ENCODE measurements around the gene TFR2.
"Not testable (repeated sequence)": the region's sequence is repeated elsewhere in the genome, so short reads cannot be mapped to it uniquely, and the experiment has no call there.

Gene TFR2

DNA sequence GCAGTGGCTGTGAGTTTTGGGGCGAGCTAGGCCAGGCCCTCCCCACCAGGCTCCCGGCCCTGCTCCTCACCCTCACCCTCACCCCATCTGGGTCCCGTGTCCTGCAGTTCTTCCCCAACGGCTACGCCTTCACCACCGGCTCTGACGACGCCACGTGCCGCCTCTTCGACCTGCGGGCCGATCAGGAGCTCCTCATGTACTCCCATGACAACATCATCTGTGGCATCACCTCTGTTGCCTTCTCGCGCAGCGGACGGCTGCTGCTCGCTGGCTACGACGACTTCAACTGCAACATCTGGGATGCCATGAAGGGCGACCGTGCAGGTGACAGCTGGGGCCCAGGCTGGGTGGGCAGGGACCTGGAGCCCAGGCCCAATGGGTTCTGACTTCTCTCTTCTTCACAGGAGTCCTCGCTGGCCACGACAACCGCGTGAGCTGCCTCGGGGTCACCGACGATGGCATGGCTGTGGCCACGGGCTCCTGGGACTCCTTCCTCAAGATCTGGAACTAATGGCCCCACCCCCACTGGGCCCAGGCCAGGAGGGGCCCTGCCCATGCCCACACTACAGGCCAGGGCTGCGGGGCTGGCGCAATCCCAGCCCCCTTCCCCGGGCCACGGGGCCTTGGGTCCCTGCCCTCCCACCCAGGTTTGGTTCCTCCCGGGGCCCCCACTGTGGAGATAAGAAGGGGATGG, 37.1 kb upstream of the TFR2 start:
- no peak for DNase-seq (ENCODE audit: low read depth in 2 of 2)

DNA sequence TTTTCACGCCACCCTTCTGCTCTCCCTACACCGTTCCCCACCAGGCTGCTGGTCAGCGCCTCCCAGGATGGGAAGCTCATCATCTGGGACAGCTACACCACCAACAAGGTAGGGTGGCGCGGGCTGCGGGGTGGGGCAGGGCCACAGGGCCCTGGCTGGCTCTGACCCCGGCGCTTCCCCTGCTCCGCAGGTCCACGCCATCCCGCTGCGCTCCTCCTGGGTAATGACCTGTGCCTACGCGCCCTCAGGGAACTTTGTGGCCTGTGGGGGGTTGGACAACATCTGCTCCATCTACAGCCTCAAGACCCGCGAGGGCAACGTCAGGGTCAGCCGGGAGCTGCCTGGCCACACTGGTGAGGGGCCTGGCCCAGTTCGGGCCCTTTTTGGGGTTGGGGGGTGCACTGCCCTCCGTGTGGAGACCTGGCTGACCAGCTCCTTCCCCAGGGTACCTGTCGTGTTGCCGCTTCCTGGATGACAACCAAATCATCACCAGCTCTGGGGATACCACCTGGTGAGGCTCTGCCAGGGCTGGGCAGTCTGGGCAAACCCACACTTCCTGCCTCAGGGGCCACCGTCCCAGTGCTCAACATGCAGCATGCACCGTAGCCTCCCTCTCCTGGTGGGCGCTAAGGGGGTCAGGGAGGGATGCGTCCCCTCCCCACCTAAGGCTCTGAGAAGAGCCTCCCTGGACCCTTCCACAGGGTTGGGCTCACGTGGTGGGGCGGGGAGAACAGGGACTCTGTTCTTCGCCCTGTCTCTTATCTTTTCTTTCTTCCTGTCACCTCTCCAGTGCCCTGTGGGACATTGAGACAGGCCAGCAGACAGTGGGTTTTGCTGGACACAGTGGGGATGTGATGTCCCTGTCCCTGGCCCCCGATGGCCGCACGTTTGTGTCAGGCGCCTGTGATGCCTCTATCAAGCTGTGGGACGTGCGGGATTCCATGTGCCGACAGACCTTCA, 36.2 kb upstream of the TFR2 start:
- no peak for DNase-seq (ENCODE audit: low read depth in 2 of 2)

- DNase-seq (ENCODE audit: low read depth in 2 of 2), result no peak
Observed at GRCh38 chr7:100676501-100677306, 35.4 kb upstream of the TFR2 start.

GRCh38 chr7:100675581-100676350, 34.4 kb upstream of the TFR2 start:
- DNase-seq (ENCODE audit: low read depth in 2 of 2), result peak; percentile 67 to 78

GRCh38 chr7:100675105-100675451, 33.7 kb upstream of the TFR2 start:
- DNase-seq (ENCODE audit: low read depth in 2 of 2), result no peak

GRCh38 chr7:100674411-100675104, 33.2 kb upstream of the TFR2 start:
- no peak for DNase-seq (ENCODE audit: low read depth in 2 of 2)

GRCh38 chr7:100673942-100674410, 32.6 kb upstream of the TFR2 start:
- DNase-seq (ENCODE audit: low read depth in 2 of 2), result peak in 1 of 2 donors; percentile 31

- DNase-seq (ENCODE audit: low read depth in 2 of 2), result peak; percentile 96 to 98
Observed at GRCh38 chr7:100673302-100673941, 32.1 kb upstream of the TFR2 start, which contains the start of gene GNB2. GNB2 (plus strand) TSS chr7:100673740; CDS start chr7:100676266, 2,526 bp downstream.

DNA sequence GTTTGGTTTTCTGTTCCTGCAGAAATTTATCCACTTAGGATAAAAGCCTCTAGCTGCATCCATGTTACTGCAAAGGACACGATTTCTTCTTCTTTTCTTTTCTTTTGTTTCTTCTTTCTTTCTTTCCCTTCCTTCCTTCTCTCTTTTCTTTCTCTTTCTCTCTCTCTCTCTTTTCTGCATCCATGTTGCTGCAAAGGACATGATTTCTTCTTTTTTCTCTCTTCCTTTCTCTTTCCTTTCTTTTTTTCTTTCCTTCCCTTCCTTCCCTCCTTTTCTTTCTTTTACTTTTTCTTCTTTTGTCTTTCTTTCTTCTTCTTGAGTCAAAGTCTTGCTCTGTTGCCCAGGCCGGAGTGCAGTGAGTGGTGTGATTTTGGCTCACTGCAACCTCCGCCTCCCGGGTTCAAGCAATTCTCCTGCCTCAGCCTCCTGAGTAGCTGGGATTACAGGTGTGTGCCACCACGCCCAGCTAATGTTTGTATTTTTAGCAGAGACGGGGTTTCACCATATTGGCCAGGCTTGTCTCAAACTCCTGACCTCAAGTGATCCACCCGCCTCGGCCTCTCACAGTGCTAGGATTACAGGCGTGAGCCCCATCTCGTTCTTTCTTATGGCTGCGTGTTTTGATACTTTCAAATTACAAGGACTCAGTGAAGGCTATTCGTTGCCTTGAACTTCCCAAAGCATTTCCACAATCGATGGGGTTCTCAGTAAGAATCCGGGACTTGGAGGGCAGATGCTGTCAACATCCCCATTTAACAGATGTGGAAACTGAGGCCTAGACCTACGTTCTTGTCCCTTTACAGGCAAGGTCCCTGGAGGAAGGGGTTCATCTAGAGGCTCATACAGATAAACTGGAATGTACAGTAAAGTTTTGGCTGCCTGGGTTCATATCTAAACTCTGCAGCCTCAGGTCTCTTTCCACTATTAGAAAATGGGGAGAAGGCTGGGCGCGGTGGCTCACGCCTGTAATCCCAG, 30.3 kb upstream of the TFR2 start:
- no peak for DNase-seq (ENCODE audit: low read depth in 2 of 2)

DNA sequence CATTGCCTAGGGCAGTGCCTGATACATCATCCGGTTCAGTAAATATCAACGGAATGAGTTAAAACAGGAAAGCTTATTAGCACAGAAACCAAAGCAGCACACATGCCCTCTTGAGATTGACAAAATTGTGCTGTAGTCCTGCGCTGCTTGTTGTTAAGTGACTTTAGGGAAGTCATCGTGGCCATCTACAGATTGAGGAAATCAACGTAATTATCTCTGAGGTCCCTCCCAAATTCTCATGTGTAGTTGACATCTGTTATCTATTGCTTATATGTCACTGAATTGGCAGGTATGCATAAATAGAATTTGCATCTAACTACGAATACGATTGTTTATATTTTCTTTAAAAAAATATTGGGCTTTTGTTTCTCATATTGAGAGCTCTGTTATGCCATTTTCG, 28.7 kb upstream of the TFR2 start:
- no peak for DNase-seq (ENCODE audit: low read depth in 2 of 2)

GRCh38 chr7:100669106-100669505, 27.8 kb upstream of the TFR2 start:
- not testable (repeated sequence) for DNase-seq (ENCODE audit: low read depth in 2 of 2)

DNA sequence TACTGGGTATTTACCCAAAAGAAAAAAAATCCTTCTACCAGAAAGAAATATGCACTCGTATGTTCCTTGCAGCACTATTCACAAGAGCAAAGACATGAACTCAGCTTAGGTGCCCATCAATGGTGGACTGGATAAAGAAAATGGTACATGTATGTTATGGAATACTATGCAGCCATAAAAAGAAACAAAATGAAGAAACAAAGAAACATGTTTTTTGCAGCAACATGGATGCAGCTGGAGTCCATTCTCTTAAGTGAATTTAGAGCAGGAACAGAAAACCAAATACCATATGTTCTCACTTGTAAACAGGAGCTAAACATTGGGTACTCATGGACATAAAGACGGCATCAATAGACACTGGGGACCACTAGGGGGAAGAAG, 26.7 kb upstream of the TFR2 start:
- no peak for DNase-seq (ENCODE audit: low read depth in 2 of 2)

- DNase-seq (ENCODE audit: low read depth in 2 of 2), result no peak
Observed at GRCh38 chr7:100667331-100668068, 26.1 kb upstream of the TFR2 start.

GRCh38 chr7:100665168-100665726, 23.9 kb upstream of the TFR2 start:
- no peak for DNase-seq (ENCODE audit: low read depth in 2 of 2)

- not testable (repeated sequence) for DNase-seq (ENCODE audit: low read depth in 2 of 2)
Observed at GRCh38 chr7:100662194-100662776, 20.9 kb upstream of the TFR2 start.

DNA sequence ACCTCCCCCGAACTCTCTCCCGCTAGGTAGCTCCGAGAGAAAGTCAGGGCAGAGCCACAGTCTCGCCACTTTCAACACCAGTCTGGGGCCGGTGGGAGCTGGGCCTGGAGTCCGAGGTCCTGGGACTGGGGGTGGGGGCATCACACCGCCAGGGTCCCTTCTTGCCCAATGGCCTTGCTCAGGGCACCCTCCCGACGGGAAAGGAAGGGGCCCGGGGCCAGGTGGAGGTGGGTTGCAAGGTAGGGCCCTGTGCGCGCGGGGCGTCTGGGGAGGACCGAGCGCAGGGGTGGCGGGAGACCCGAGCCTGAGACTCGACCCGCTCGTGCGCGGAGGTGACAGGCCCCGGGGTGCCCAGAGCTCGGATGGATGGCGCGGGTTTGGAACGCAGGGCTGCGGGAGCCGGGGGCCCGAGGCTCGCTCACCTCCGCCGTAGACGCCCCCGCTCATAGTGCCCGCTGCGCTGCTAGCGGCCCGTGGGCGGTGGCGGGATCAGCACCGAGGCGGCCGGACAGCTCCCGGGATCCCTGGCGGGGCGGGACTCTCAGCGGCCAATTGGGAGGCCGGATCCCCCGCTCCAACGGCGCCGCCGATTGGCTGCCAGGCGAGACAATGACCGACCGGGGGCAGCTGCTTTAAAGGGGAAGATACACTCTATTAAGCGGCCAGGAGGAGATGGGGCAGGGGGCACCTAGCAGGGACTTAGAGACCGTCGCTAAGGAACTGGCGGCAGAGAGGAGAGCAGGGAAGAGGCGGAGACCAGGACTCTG, 14.7 kb upstream of the TFR2 start, which contains the start of gene ACTL6B:
Gene ACTL6B, minus strand, starts transcription at position 541 of the 767 bp plus-strand sequence. Its CDS starts 94 bp downstream, at position 447.
- DNase-seq (ENCODE audit: low read depth in 2 of 2), result no peak
